GM20000 (cell line): ENCODE measurements around the gene CHD6.

ENCODE experiments used
- DNase-seq: peaks from one replicate; pipeline ENCODE4 v3.0.0; 2012; ENCODE audit warnings: low spot score
- CTCF ChIP-seq: IDR thresholded peaks from 2 replicates; pipeline ENCODE4 v1.5.1; 2012; ENCODE audit warnings: mild to moderate bottlenecking, control low read depth; ENCODE audit errors: extremely low read depth, missing control alignments

The CHD6 gene

DNA sequence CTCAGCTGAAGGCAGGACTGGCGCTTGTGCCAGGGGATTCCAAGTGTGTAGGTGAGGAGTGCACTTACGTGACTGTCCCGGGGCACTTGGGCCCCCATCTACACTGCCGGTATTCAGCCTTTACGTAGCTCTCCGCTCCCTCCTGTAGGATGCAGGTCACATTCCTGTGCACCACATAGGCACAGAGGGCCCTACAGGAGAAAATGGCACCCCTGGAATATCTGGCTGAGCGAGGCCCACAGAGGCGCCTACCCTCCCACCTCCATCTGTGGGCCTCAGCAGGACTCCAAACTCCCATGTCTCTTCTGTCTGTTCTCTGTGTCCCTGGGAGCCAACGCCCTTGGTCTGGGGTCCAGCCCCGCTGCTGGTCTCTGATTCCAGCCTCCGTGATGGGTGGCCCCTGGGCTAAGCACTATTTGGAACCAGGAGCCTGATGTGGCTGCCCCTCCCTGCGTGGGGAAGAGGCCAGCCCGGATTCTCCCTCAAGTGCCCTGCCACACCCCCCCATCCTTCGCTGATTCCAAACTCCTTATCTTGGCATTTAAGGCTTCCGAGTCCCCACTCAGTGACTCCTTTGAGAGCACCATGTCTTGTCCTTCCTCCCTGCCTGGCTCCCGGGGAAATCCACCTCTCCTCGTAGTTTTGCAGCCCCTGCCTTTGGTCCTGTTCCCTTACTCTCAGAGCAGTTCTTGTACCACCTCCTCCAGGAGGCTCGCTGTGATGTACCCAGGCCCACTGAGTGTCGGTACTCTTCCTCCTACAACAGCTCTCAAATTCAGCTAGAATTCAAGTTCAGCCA lies 253.0 kb downstream of the CHD6 start:
- TF ChIP-seq CTCF: no peak
- no peak for DNase-seq

DNA sequence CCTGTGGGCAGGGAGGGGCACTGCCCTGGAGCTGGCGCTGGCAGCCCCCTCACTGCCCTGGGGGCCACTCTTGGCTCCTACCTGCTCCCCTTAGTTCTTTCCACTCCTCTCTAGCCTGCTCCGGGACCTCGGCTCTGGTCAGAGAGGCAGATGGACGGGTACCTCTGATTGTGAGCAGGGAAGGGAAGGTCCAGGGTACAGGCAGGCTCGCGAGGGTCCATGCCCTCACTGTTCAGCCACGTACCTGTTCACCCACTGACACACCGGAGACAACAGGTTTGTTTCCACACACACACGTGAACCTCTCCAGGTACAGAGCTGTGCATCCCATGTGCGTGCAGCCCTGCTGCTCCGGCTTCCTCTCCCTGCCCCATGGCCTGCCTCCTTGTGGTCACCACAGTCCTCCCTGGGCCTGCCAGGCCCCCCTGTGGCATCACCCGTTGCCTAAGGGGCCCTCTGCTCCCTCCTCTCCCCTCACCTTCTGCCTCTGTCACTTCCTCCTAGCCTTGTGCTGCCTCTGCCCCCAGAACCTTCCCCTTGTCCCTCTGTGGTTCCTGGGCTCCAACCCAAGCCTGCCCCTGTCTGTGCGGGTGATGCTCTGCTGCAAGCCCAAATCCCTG lies 253.8 kb downstream of the CHD6 start:
- TF ChIP-seq CTCF: no peak
- no peak for DNase-seq

DNA sequence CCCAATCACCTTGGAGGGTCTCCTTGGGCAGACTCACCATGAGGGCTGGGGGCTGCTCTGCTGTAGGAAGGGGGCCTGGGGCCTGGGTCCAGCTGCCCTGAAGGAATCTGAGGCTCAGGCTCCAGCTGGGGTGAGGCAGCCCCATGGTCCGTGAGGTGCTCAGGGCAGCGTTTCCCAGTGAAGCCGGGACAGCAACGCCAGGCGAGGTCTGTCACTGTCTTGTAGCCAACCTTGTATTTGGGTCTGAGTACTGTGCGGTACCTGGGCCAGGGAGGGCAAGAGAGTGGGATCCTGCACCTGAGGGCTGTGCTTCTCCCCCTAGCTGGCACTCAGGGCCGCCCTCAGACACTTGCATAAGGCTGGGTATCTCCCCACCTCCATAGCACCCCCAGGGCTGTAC lies 254.6 kb downstream of the CHD6 start:
- DNase-seq: no peak
- TF ChIP-seq CTCF: no peak

DNA sequence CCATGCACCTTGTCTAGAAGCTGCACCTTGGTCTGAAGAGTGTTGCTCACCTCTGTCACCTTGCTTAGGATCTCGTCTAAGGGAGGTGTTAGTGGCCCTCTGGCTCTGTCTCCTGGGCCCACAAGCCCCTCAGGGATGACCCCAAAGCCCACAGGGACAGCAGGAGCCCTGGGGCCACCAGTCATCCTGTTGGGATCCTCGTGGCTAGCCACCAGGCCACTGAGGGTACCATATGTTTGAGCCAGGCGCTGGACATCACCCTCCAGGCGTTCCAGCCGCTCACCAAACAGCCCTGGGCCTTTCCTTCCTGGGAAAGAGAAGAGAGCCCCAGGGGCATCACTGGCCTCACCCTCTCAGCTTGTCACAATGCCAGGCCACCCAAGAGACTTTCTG lies 255.4 kb downstream of the CHD6 start:
- no peak for DNase-seq
- no peak for TF ChIP-seq CTCF

DNA sequence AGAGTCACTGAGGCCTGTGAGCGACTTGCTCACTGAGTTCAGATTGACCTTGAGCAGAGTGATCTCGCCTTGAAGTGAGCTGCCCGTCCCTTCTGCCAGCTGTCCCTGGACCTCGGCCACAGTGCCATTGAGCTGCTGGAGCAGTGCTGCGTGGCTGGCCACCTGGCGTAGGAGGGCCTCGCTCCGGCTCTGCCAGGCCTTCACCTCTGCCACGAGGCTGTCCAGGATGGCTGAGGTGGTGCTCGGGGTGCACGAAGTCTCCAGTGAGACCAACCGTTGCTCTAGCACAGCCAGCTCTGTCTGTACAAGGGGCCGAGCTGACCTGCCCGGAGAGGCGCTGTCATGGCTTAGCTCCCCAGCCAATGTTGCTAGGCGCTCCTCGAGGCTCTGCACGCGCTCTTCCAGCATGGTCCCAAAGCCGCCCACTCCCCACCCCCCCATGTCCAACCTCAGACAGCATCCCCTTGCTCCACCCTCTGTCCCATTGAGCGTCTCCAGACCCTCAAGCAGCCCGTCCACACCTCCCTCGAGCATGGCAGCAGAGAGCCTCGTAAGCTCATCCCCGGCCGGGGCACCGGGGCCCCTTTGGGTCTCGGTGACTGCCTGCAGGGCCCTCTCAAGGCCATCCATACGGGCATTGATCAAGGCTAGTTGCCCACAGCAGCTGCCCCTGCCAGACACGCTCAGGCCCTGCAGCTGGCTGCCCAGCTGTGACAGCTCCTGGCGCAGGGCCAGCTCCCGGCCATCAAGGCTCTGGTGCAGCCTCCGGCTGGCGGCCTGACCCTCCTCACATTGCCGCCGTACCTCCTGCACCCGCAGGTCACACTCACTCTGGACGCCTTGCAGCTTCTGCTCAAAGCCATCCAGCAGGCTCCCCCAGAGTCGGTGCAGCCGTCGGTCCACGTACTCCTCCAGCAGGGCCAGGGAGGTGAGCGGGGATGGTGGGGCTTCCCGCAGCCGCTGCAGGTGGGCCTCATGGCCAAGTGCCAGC lies 256.1 kb downstream of the CHD6 start:
- DNase-seq: no peak
- TF ChIP-seq CTCF: no peak

DNA sequence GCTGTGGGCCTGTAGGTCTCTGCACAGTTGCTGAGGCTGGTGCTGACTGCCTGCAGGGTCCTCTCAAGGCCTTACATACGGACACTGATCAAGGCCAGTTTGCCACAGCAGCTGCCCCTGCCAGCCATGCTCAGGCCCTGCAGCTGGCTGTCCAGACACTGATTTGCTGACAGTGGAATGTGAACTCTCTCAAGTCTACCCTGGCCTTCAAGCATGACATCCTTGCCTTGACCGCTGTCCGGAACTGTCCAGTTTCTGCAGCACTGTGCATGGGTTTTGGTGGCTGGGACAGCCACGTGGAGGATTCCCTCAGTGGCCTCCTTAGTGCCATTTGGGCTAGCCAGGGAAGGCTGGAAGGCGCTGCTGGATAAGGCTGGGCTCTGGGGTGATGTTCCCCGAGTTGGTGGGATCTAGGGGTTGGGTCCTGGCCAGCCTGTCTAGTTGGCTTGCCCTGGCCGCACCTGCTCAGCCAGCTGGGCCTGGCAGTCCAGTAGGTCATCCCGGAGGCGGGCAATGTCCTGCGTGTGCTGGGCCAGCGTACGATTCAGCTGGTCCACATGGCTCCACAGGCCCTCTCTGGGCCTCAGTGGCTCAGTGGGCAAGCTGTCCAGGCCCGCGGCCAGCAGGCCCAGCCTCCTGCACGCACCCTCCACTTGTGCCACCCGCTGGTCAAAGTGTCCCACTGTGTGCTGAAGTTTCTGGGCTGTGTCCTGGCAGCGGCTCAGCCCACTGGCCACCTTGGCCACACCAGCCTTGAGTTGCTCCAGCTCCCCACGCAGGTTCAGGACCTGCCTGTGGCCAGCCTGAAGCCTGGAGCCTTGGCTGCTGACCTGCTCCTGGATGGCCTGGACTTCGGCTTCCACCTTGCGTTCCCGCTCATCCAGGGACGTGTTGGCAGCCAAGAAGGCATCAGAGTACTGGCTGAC lies 257.1 kb downstream of the CHD6 start:
- TF ChIP-seq CTCF: no peak
- no peak for DNase-seq
